ENCODE measurements around the gene CBX8.

- TF ChIP-seq, protein P1, sequence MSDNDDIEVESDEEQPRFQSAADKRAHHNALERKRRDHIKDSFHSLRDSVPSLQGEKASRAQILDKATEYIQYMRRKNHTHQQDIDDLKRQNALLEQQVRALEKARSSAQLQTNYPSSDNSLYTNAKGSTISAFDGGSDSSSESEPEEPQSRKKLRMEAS (IDR thresholded peaks at IDR 0.05; ENCODE audit: low read depth, low read length): no peak
- TF ChIP-seq CTCF (IDR thresholded peaks at IDR 0.05; ENCODE audit: low read depth, low read length): no peak
Measured at GRCh38 chr17:79814127-79814973, 17.5 kb upstream of the CBX8 start.
